EH (cell line): ENCODE measurements around the gene LLPH.
A peak's percentile ranks its signal among the peaks of the same experiment; 100 is the strongest.

ENCODE experiments used
- DNase-seq: peaks from one replicate; pipeline ENCODE4 v3.0.0-alpha.2; 2015; ENCODE audit warnings: low read depth

LLPH gene

GRCh38 chr12:66090157-66090556, 40.4 kb downstream of the LLPH start:
- no peak for DNase-seq

GRCh38 chr12:66087365-66087943, 43.1 kb downstream of the LLPH start:
- DNase-seq = peak; percentile 80

- no peak for DNase-seq
Observed at GRCh38 chr12:66085998-66086397, 44.6 kb downstream of the LLPH start.

GRCh38 chr12:66085213-66085612, 45.3 kb downstream of the LLPH start:
- DNase-seq = no peak

DNA sequence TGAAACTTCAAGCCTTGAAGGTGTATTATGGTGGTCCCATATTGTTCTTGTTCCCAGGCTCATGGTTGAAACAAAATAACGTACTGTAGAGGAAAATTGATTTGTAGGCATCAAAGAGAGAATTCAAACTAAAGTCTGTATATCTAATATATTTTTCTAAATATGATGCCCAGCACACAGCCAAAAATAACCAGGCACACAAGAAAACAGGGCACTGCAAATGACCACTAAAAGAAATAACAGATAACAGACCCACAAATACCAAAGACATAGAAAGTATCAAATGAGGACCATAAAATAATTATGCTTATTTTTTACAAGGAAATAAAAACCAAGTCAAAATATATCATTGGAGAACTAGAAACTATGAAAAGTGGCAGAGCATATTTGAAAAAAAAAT, 46.8 kb downstream of the LLPH start:
- DNase-seq = no peak

GRCh38 chr12:66082744-66083143, 47.8 kb downstream of the LLPH start:
- no peak for DNase-seq

GRCh38 chr12:66080791-66081190, 49.8 kb downstream of the LLPH start:
- DNase-seq = no peak

- DNase-seq = no peak
Observed at GRCh38 chr12:66077542-66077941, 53.0 kb downstream of the LLPH start.

- DNase-seq = peak; percentile 52
Observed at GRCh38 chr12:66074561-66074960, 56.0 kb downstream of the LLPH start.

GRCh38 chr12:66072566-66072965, 58.0 kb downstream of the LLPH start:
- no peak for DNase-seq

- no peak for DNase-seq
Observed at GRCh38 chr12:66072135-66072534, 58.4 kb downstream of the LLPH start.

DNA sequence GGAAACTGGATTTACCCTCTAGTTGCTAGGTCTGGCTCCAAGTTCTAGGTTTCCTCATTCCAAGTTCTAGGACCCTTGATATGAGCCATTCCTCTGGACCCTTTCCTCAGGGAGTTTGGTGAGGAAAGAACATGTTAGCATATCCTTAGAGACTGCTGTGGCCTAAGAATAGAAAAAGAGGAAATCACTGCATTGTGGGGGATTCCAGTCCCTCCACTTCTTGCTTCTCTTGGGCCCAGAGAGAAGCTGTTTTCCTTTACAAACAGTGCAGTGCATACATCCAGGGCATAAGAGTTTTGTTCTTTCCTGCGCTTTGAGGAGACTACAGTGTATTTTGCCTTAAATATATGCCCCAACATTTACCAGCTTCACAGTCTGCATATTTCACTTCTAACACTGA, 59.0 kb downstream of the LLPH start:
- no peak for DNase-seq

- DNase-seq = no peak
Observed at GRCh38 chr12:66070378-66071120, 60.0 kb downstream of the LLPH start.

GRCh38 chr12:66066929-66067523, 63.5 kb downstream of the LLPH start:
- DNase-seq = no peak
